ENCODE measurements around the gene SKIL. TPM values are rescaled to one million over a fixed set of nuclear protein-coding genes. Genes with fewer than 3 reads are reported as not detected.

SKIL gene
- total RNA-seq, 2 donors from 2014 or later = 77.2 to 101 TPM

DNA sequence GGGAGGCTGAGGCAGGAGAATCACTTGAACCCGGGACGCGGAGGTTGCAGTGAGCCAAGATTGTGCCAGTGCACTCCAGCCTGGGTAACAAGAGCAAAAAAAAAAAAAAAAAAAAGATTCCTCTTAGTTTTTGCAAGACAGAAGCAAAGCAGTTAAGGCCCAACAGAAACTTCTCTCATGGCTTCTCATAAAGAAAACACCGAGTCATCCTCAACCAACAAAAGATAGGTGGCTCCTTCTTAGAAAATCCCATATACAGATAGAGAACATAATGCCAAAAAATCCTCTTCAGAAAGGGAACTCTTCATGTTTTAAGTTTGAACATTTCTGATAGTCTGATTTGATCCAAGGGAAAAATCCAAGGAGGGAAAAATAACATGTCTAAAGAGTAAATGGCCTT lies 12.5 kb upstream of the SKIL start:
- intact Hi-C loops (cut with DNase I) = no loop called here
- no peak for DNase-seq (ENCODE audit: low spot score)

DNA sequence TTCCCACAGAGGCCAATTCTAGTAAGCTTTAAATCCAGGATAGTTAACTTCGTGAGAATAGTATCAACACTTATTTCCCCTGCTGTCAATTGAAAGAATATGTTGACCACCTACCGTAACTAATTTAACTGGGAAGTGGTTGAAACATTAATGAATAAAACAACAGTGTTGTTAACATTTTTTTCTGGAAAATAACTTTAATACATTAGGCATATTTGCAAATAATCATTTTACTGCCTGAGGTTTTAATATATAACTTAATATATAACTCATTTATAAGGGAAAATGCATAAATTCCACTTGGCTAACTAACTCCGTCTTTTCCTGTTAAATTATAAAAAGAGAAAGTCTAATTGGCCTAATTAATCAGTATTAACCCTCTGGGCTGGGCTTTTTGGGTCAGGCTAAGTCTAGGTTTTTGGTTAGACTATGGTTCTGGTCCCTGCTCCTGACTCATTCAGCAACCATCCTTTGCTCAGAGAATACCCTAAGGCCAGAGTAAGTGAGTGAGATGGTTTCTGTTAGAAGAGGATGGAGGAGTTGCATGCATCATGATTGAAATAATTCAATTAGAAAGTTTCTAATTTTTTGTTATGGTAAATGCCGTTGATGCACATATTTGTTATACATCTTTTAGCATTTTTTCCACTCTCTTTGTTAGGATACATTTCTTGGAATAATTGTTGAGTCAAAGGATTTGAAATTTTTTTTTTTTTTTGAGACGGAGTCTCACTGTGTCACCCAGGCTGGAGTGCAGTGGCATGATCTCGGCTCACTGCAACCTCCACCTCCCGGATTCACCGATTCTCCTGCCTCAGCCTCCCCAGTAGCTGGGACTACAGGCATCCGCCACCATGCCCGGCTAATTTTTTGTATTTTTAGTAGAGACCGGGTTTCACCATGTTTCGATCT lies 10.8 kb upstream of the SKIL start:
- no peak for DNase-seq (ENCODE audit: low spot score)
- intact Hi-C loops (cut with DNase I) = loop anchor here in 1 of 2 donors (1.0 kb wide), 1 partner anchor 10 kb away; no protein-coding TSS in a partner anchor

DNA sequence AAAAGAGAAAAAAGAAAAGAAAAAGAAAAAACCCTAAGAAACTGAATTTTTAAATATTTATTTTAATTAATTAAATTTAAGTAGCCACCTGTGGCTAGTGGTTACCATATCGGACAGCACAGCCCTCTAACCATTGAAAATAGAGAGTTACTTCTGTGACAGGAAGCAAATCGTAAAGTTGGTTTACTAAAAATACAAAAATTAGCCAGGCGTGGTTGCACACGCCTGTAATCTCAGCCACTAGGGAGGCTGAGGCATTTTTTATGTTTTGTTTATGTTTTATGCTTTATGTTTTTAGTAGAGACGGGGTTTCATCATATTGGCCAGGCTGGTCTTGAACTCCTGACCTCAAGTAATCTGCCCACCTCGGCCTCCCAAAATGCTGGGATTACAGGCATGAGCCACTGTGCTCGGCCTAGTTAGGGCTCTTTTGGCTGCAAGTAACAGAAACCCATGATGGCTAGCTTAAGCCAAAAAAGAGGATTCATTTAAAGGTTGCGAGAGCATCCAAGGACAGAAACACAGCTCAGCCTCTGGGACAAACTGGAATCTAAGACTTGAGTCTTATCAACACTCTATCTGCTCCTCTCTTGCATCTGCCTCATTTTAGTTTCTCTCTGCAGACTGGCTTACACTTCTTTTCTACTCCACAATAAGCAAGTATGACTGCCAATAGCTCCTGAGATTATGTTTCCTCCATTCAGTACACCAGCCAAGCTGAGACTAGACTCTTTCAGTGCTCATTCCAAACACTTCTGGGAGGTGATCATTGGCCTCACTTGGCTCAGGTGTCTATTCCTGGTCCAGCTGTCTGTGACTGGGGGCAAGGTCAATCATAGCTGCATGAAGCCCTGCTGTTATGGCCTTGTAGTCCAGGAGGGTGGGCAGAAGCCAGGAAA lies 6.8 kb upstream of the SKIL start:
- DNase-seq (ENCODE audit: low spot score) = no peak
- intact Hi-C loops (cut with DNase I) = no loop called here

DNA sequence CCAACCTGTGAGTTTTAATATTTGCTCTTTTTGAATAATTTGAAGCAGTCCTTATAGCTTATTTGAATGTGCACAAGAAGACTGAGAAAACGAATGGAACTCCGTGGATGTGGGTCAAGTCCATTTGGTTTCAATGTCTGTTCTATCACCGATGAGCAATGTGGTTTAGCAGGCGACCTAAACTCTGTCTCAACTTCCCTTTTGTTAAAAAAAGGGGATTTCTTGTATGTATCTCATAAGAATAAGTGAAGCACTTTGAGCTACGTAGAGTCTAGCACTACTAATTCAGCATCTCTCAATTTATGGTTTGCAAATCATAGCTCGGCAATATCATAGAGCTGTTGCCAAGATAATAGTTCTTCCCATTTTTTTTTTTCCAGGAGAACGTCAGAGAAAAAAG lies 4.6 kb upstream of the SKIL start:
- DNase-seq (ENCODE audit: low spot score) = no peak
- intact Hi-C loops (cut with DNase I) = no loop called here

DNA sequence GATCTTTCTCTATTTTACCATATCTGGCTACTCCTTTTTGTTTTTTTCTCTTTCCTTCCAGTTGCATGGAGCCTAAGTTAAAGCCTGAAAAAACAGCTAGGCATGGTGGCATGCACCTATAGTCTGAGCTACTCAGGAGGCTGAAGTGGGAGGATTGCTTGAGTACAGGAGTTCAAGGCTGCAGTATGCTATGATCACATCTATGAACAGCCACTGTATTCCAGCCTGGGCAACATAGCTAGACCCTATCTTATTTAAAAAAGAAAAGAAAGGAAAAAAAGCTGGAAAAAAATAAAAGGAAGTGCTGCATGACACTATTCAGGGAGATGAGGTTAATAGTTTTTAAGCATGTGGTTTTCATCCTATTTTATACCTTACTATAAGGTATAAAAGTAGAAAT lies 4.0 kb upstream of the SKIL start:
- intact Hi-C loops (cut with DNase I) = no loop called here
- no peak for DNase-seq (ENCODE audit: low spot score)

DNA sequence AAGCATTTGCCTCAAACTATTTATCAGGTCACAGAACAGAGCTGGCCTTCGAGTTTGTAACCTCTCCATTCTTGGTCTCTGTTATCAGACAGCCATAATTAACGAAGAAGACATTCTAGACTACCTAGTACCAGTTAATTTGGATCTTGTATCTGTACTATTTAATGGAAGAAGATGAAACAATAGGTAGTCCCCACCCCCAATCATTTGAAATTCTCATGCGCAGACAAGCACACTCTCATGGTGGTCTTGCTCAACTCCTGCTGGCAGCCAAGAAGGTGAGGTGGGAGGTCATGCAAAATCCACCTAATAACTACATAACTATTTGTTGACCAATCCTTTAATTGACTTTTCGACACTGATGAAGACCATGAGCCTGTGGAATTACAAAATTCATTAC lies 2.8 kb upstream of the SKIL start:
- intact Hi-C loops (cut with DNase I) = no loop called here
- DNase-seq (ENCODE audit: low spot score) = no peak

DNA sequence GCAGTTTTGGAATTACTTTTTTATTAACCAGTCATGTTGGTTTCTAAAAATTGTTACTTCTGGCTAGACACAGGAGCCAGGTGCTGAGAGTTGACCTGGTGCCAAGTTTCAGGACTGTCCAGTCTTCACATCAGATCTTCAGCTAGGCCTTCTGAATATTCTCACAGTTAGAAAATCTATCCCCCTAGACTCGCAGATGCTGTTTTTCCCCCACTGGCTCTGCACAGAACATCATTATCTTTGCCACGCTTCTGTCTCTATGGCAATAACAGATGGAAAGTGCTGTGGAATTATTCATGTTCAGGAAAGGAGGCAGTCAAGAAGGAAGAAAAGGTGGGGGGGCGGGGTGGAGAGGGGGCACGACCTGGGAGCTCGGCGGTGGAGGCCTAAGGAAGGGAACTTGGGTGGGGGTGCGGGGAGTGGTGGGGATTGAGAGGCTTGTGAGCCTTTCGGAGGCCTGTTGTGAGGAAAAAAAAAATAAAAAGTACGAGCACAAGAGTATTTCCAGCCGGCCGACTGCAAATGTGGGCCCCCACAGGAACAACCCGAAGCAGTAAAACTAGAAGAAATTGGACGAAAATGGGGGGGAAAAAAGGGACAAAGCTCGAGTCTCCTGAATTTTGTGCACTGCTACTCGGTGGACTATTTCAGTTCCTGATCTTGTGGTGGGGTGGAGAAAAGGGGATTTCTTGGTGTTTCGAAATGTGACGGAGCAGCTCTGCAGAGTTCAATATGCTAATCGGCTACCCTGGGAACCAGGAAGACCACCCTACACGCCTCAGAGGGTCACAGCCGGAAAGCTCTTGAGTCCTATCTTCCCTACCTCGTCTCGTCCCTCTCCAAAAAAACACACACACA lies 1.5 kb upstream of the SKIL start:
- intact Hi-C loops (cut with DNase I) = no loop called here

DNA sequence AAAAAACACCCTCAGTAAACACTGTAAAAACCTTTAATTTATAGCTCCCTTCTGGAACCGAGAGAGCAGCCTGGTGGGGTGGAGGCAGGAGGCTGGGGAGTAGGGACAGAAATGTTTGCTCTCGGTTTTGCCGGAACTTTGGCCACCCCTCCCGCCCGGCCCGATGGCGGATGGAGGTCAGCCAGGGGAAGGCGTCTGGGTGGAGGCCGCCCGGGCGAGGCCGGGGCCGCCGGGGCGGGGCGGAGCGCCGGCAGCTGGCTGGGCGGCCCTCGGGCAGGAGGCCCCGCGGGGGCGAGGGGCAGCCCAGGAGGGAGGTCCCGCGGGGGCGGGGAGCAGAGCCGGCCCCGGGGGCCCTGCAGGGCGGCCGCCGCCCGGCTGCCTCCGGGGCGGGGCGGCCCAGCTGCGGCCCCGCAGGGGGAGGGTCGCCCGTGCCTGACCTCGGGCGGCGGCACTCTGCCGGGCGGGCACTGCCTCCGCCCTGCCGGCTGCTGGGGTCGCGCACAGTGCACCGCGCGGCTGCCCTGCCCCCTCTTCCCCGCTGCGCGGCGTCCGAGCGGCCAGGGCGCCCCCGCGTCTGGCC lies 829 bp upstream of the SKIL start:
- intact Hi-C loops (cut with DNase I) = no loop called here
- peak; percentile 96 for DNase-seq (ENCODE audit: low spot score)

More for the DNA sequence above, 1.5 kb upstream of the SKIL start:
- no peak for DNase-seq (ENCODE audit: low spot score)

DNA sequence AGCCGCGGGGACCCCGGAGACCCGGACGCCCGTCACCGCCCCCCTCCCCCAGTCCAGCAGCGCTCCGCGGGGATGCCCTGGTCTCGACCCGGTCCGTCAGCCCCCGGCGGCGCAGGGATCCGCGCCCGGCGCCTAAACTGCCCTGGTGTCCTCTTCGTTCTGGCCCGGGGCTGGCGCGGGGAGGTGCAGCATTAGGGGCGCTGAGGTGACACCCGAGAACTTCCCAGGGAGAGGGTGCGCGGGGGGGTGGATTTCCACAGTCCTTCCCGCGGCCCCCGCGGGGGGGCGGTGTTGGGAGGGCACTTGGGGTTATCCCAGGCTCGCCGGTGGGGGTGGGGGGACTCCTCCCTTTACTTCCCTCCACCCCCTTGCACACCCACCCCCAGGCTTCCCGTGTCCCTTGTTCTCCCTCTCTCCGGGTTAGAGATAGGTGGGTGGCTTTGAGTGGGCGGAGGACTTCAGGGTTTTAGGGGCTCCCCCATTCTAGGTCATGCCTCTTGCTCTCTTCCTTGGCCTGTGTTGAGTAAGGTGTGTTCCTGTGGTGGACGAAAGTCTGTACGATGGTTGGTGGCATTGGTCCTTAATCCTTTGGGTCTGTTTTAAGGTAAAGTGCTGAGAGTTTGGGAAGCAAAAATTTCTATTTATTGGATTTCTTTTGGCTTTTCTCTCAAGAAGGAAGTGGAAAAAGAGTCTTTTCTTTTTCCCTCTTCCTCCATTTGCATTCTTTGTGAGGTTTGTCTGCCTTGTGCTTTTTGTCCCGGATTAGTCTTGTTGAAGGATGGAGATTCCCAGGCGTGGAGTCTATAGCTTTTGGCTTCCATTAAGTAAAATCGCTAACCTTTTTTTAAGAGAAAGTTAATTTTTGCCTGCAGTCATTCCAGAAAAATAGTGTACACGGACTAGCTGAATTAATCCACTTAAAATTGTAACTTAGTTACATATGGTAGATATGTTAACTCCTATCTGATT lies 811 bp downstream of the SKIL start:
- intact Hi-C loops (cut with DNase I) = no loop called here
- peak; percentile 95 for DNase-seq (ENCODE audit: low spot score)

DNA sequence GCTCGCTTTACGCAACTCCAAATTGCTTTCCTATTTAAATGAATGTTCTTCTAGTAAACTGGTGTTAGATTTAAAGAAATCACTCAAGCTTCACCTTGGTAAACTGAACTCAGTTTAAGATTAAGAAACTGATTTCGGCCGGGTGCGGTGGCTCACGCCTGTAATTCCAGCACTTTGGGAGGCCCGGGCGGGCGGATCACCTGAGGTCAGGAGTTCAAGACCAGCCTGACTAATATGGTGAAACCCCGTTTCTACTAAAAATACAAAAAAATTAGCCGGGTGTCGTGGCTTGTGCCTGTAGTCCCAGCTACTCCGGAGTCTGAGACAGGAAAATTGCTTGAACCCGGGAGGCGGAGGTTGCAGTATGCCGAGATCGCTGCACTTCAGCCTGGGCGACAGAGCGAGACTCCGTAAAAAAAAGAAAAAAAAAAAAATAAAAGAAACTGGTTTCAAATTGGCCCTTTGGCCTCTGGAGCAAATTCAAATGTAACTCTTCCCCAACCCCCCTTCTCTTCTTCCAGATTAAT lies 1.7 kb downstream of the SKIL start:
- intact Hi-C loops (cut with DNase I) = no loop called here
- no peak for DNase-seq (ENCODE audit: low spot score)

DNA sequence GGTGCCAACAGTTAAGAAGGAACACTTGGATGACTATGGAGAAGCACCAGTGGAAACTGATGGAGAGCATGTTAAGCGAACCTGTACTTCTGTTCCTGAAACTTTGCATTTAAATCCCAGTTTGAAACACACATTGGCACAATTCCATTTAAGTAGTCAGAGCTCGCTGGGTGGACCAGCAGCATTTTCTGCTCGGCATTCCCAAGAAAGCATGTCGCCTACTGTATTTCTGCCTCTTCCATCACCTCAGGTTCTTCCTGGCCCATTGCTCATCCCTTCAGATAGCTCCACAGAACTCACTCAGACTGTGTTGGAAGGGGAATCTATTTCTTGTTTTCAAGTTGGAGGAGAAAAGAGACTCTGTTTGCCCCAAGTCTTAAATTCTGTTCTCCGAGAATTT lies 3.0 kb downstream of the SKIL start:
- intact Hi-C loops (cut with DNase I) = loop anchor here in 1 of 2 donors (10.0 kb wide), 1 partner anchor 46 kb away; no protein-coding TSS in a partner anchor
- no peak for DNase-seq (ENCODE audit: low spot score)

DNA sequence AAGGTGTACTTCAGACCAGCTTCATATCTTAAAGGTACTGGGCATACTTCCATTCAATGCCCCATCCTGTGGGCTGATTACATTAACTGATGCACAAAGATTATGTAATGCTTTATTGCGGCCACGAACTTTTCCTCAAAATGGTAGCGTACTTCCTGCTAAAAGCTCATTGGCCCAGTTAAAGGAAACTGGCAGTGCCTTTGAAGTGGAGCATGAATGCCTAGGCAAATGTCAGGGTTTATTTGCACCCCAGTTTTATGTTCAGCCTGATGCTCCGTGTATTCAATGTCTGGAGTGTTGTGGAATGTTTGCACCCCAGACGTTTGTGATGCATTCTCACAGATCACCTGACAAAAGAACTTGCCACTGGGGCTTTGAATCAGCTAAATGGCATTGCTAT lies 3.4 kb downstream of the SKIL start:
- intact Hi-C loops (cut with DNase I) = loop anchor here in 1 of 2 donors (10.0 kb wide), 1 partner anchor 46 kb away; no protein-coding TSS in a partner anchor
- no peak for DNase-seq (ENCODE audit: low spot score)

DNA sequence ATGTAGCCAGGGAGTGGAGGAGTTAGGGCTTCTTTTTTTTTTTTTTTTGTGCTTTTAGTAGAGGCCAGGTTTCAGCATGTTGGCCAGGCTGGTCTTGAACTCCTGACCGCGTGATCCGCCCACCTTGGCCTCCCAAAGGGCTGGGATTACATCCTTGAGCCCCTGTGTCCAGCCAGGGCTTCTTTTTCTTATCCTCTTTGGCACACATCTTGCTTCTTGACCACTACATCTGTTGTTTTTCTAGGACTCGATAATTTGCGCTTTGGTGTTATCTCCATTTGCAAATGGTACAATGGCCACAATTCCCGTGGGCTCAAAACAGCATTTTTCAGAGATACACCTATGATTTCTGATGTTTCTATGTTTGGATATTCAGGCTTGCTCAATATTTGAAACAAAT lies 4.2 kb downstream of the SKIL start:
- no peak for DNase-seq (ENCODE audit: low spot score)

DNA sequence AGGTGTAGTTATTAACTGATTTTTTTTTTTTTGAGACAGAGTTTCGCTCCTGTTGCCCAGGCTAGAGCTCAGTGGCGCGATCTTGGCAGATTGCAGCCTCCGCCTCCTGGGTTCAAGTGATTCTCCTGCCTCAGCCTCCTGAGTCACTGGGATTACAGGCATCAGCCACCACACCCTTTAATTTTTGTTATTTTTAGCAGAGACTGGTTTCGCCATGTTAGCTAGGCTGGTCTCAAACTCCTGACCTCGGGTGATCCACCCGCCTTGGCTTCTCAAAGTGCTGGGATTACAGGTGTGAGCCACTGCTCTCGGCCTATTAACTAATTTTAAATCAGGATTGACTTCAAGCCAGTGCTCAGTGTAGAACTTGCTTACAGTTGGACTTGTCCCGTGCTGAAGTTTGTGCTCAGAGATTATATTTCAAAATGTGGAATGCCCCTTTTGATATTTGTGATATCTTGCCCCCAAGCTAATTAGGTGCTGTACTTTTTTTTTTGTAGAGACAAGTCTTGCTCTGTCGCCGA lies 6.0 kb downstream of the SKIL start:
- intact Hi-C loops (cut with DNase I) = loop anchor here in 1 of 2 donors (10.0 kb wide), 1 partner anchor 49 kb away; no protein-coding TSS in a partner anchor
- DNase-seq (ENCODE audit: low spot score) = no peak

More for the DNA sequence above, 4.2 kb downstream of the SKIL start:
- intact Hi-C loops (cut with DNase I) = loop anchor here in 1 of 2 donors (10.0 kb wide), 1 partner anchor 47 kb away; no protein-coding TSS in a partner anchor

DNA sequence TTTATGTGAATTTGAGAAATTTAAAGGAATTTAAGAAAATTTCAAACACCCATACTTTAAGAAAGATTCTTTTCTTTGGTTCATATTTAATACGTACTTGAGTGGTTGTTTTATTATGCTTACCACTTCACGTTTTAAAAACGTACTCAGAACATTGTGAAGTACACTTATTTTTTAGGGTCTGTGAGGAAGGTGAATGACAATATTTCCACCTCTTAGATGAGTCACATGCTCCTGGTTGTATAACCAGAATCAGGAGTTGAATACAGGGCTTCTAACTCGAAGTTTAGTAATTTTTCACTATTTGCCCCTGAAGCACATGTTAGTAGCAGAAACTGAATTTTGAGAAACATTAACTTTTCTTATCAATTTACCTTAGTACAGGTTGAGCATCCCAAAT lies 7.5 kb downstream of the SKIL start:
- intact Hi-C loops (cut with DNase I) = loop anchor here in 1 of 2 donors (10.0 kb wide), 1 partner anchor 50 kb away; no protein-coding TSS in a partner anchor

DNA sequence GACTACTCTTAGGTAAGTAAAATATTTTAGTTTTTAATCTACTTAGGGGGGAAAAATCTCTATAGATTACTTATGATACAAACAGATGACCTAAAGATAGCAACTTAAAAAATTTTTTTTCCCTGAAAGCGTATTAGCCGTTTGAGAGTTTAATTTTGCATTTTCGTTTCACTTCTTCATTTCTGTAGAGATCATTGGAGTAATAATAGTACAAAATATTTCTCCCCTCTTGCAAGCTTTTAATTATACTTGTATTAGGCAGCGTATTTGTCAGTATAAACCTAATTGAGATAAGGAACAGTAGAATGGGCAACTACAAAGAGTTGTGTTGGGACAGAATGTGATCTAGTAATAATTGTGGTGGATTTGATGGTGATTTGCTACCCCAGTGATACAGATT lies 10.3 kb downstream of the SKIL start:
- DNase-seq (ENCODE audit: low spot score) = no peak
- intact Hi-C loops (cut with DNase I) = loop anchor here in 1 of 2 donors (10.0 kb wide), 1 partner anchor 53 kb away; no protein-coding TSS in a partner anchor

More for the DNA sequence above, 7.5 kb downstream of the SKIL start:
- no peak for DNase-seq (ENCODE audit: low spot score)

DNA sequence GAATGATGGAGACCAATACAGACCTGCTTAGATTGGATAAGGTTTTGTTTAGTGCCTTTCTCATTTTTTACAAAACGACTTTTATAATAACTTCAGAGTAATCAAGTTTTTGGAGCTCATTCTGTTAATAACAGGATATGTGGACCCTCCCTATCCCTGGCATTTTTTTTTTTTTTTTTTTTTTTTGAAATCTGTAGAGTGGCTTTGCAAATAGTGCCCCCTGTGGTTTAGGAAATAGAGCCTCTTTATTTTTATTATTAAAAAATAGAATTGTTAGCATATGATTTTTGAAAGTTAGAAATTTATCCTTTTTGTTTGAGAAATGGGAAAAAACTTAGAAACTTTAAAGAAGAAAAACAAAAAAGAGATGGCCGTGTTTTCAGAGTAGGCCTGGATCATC lies 11.4 kb downstream of the SKIL start:
- intact Hi-C loops (cut with DNase I) = loop anchor here in 1 of 2 donors (10.0 kb wide), 1 partner anchor 54 kb away; no protein-coding TSS in a partner anchor

More for the DNA sequence above, 11.4 kb downstream of the SKIL start:
- DNase-seq (ENCODE audit: low spot score) = no peak
